ENCODE results near the gene NAA15. TPM values are rescaled to one million over a fixed set of nuclear protein-coding genes. Genes with fewer than 3 reads are reported as not detected.

Gene NAA15
- total RNA-seq, 4 donors from 2014 or later: 23.9 to 34.1 (median 32.2) TPM

DNA sequence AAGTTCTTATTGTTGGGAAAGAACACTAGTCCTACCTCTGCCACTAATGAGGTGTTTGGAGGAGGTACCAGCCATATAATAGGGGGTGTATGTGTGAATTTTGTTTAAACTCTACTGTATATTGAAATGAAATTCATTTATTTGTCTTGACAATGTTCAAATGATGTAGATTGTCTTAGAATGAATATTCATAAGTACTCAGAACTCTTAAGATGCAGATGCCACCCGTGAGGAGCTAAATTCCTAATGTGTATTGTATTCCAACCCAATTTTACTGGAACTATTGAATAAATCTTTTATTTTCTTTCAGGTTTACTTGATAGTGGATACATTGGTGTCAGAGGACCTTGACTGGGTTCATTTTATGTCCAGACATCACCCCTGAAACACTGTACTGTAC is 88.7 kb downstream of the NAA15 start:
- TF ChIP-seq POLR2A (IDR thresholded peaks at IDR 0.05) (no peak), POLR2AphosphoS5 (IDR thresholded peaks at IDR 0.05) (no peak), EP300 (IDR thresholded peaks at IDR 0.05) (no peak)
- TF ChIP-seq, protein P1, sequence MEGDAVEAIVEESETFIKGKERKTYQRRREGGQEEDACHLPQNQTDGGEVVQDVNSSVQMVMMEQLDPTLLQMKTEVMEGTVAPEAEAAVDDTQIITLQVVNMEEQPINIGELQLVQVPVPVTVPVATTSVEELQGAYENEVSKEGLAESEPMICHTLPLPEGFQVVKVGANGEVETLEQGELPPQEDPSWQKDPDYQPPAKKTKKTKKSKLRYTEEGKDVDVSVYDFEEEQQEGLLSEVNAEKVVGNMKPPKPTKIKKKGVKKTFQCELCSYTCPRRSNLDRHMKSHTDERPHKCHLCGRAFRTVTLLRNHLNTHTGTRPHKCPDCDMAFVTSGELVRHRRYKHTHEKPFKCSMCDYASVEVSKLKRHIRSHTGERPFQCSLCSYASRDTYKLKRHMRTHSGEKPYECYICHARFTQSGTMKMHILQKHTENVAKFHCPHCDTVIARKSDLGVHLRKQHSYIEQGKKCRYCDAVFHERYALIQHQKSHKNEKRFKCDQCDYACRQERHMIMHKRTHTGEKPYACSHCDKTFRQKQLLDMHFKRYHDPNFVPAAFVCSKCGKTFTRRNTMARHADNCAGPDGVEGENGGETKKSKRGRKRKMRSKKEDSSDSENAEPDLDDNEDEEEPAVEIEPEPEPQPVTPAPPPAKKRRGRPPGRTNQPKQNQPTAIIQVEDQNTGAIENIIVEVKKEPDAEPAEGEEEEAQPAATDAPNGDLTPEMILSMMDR (IDR thresholded peaks at IDR 0.05): no peak
- Histone ChIP-seq H3K9me3 (no peaks in the 10 kb centered on the region), H3K4me3 (no peak overlapping the region), H3K27me3 (no peaks in the 10 kb centered on the region), H3K36me3 (peaks cover 0 to 74% of the 10 kb centered on the region in 2 donors), H3K4me1 (no peaks in the 10 kb centered on the region), H3K27ac (no peak overlapping the region)
- no peak for ATAC-seq
- WGBS, 2 donors (ENCODE audit: low coverage in 1 of 2): 100% methylated on average over 1 of the region's 1 CpG

DNA sequence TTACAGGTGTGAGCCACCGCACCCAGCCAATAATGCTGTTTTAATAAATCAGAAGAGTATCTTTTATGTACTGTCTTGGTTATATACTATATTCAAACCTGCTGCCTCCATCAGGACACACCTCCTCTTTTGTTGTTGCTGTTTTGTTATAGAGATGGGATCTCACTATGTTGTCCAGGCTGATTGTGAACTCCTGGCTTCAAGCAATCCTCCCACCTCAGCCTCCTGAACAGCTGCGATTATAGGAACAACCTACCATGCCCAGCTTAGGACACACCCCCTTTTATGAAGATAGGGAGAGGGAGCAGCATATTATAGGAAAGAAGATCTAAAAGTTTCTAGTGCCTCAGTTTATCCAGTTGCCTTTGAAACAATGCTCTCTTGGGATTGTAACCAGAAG is 90.4 kb downstream of the NAA15 start:
- Histone ChIP-seq H3K9me3 (no peaks in the 10 kb centered on the region), H3K27ac (no peak overlapping the region), H3K27me3 (no peaks in the 10 kb centered on the region), H3K36me3 (peaks cover 0 to 58% of the 10 kb centered on the region in 2 donors), H3K4me3 (no peak overlapping the region), H3K4me1 (no peaks in the 10 kb centered on the region)
- WGBS, 2 donors (ENCODE audit: low coverage in 1 of 2): 100% methylated on average over 1 of the region's 2 CpGs; no CpG with 5 or more reads in 1 of the 2 donors
- no peak for TF ChIP-seq EP300 (IDR thresholded peaks at IDR 0.05)
- TF ChIP-seq, protein P1 (IDR thresholded peaks at IDR 0.05): no peak
- TF ChIP-seq POLR2A (IDR thresholded peaks at IDR 0.05): no peak
- TF ChIP-seq POLR2AphosphoS5 (IDR thresholded peaks at IDR 0.05): no peak
- ATAC-seq: no peak

DNA sequence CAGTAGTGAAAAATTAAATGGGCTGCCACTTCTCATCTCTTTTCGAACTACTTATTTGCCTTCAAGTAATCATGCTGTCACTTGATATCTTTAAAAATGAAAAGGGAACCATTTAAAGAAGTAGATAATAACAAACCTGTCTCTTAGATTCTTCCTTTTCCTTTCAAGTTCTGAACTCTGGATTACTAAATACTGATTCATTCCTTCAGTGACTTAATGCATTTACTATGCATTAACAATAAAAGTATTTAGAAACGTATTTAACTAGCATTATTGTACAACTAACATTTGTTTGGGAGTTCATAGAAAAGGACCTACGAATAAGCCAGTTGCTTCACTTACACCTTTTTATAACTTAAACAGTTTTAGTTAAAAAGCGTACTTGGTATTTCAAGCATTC is 91.5 kb downstream of the NAA15 start:
- Histone ChIP-seq H3K36me3 (peaks cover 0 to 53% of the 10 kb centered on the region in 2 donors), H3K4me1 (no peaks in the 10 kb centered on the region), H3K9me3 (no peaks in the 10 kb centered on the region), H3K27ac (no peak overlapping the region), H3K4me3 (no peak overlapping the region), H3K27me3 (no peaks in the 10 kb centered on the region)
- WGBS, 2 donors (ENCODE audit: low coverage in 1 of 2): 49 to 50% methylated on average over 4 of the region's 4 CpGs
- no peak for TF ChIP-seq EP300 (IDR thresholded peaks at IDR 0.05)
- TF ChIP-seq, protein P1 (IDR thresholded peaks at IDR 0.05): no peak
- no peak for TF ChIP-seq POLR2A (IDR thresholded peaks at IDR 0.05)
- TF ChIP-seq POLR2AphosphoS5 (IDR thresholded peaks at IDR 0.05): no peak
- ATAC-seq: no peak

DNA sequence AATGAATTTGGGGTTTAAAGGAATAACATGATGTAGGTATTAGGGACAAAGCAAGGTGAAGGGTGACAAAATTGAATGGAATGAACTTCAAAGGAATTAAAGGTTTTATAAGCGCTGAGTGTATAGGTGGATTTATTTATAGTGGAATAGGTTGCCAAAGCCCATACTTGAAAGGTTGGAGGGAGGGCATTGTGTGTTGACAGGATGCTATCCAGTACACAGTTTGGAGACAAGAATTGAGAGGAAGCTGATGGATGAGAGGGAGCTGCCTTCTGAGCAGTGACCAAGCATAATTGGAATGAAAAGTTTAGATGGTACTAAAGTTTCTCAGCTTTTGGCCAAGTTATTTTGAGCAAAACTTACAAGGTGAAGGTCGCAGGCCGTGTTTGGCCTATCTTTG is 100.1 kb downstream of the NAA15 start:
- ATAC-seq: no peak
- WGBS, 2 donors (ENCODE audit: low coverage in 1 of 2): 92 to 94% methylated on average over 2 to 3 of the region's 3 CpGs
- TF ChIP-seq POLR2AphosphoS5 (IDR thresholded peaks at IDR 0.05): no peak
- TF ChIP-seq EP300 (IDR thresholded peaks at IDR 0.05): no peak
- TF ChIP-seq, protein P1 (IDR thresholded peaks at IDR 0.05): no peak
- TF ChIP-seq POLR2A (IDR thresholded peaks at IDR 0.05): no peak

DNA sequence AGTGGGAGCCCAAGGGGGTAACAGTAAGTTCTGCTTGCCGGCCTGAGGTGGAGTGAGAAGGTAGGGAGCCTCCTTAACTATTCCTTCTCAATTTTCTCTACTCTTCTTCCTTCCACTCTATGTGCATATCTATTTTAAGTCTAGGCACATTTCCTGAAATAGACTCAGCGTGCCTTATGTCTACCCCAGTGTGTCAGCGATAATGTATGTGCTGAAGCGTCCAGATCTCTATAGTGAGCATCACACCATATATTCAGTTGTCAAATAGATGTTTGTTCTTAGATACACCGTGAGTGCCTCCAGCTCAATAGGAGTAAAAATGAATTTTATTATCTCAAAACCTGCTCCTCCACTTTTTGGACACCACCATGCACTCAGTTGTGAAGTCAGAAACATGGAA is 101.1 kb downstream of the NAA15 start:
- H3K36me3 ChIP-seq: peaks cover 0 to 6% of the 10 kb centered on the region in 2 donors
- ATAC-seq: no peak
- no peaks in the 10 kb centered on the region for H3K27me3 ChIP-seq
- no peaks in the 10 kb centered on the region for H3K9me3 ChIP-seq
- no peak overlapping the region for H3K27ac ChIP-seq
- WGBS, 2 donors (ENCODE audit: low coverage in 1 of 2): 73 to 76% methylated on average over 3 to 5 of the region's 5 CpGs
- no peak overlapping the region for H3K4me3 ChIP-seq
- TF ChIP-seq EP300 (IDR thresholded peaks at IDR 0.05) (no peak), POLR2A (IDR thresholded peaks at IDR 0.05) (no peak), POLR2AphosphoS5 (IDR thresholded peaks at IDR 0.05) (no peak)
- TF ChIP-seq, protein P1 (IDR thresholded peaks at IDR 0.05): no peak
- H3K4me1 ChIP-seq: no peaks in the 10 kb centered on the region

More for the DNA sequence above, 100.1 kb downstream of the NAA15 start:
- no peaks in the 10 kb centered on the region for H3K4me1 ChIP-seq
- no peak overlapping the region for H3K27ac ChIP-seq
- no peaks in the 10 kb centered on the region for H3K27me3 ChIP-seq
- no peak overlapping the region for H3K4me3 ChIP-seq
- H3K36me3 ChIP-seq: peaks cover 0 to 6% of the 10 kb centered on the region in 2 donors
- no peaks in the 10 kb centered on the region for H3K9me3 ChIP-seq

Data from gastroesophageal sphincter (tissue), 4 donors.